ENCODE data around the gene ZNF423.

DNA sequence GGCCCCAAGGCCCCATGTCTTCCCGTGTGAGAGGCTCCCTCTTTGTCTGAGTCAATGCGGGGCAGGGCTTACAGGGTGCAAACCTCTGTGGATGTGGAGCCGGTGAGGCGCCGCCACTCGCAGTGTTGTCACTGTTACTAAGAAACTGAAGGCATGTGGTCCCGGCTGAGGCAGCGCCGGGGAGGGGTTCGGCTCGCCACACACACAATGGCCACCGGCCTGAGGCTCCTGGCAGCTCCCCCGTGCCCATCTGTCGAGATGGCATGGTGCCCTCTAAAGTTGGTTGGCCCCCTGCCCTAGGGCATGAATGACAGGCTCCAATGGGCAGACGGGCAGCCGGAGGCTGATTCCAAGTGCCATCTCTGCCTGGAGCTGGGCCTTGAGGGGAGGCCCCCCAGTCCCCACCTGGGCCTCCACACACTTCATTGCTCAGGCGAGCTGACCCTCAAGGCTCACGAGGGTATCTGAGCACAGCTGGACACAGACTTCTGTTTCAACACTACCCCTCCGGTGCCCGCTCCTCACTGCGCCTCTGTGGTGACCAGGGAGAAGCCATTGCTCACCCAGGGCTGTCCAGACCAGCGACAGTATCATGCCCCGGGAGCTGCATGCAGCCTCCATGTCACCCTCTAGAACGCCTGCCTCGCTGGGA is 345.1 kb downstream of the ZNF423 start:
- TF ChIP-seq GATA3 (IDR thresholded peaks at IDR 0.05; ENCODE audit: low read depth, low read length) (no peak), GATA2 (IDR thresholded peaks at IDR 0.05; ENCODE audit: low read depth, low read length) (no peak)

Measured in SH-SY5Y (cell line).